Heart left ventricle (tissue), 16 donors: Measurements from ENCODE around the gene KCNG2. TPM values are rescaled to one million over a fixed set of nuclear protein-coding genes. Genes with fewer than 3 reads are reported as not detected.

Source experiments
- ATAC-seq, 4 donors: fragments of 200-7000 bp; cut with Tn5 transposase; one replicate each; pipeline ENCODE4 v1.9.1; 2020 to 2022; ENCODE audit warnings: moderate library complexity in 4 of 4, mild to moderate bottlenecking in 3 of 4, moderate number of reproducible peaks in 1 of 4
- DNase-seq, 5 donors: peaks; one replicate each; pipeline ENCODE4 v3.0.0-alpha.2; 2020
- H3K27ac ChIP-seq, 12 donors: fragments of 200-600 bp; sonication (generic) in 4 of 12; one replicate each; pipeline versions ENCODE4 v1.5.0 to v1.8.0; 2016 to 2022; ENCODE audit warnings: mild to moderate bottlenecking in 2 of 12
- H3K27me3 ChIP-seq, 9 donors: fragments of 200-600 bp; sonication (generic) in 2 of 9; one replicate each; pipeline versions ENCODE4 v1.5.1 to v1.8.0; 2016 to 2022; ENCODE audit warnings: mild to moderate bottlenecking in 3 of 9
- H3K36me3 ChIP-seq, 9 donors: fragments of 200-600 bp; sonication (generic) in 2 of 9; one replicate each; pipeline versions ENCODE4 v1.5.0 to v1.8.0; 2018 to 2022; ENCODE audit warnings: mild to moderate bottlenecking in 2 of 9
- H3K4me1 ChIP-seq, 12 donors: fragments of 200-600 bp; sonication (generic) in 4 of 12; one replicate each; pipeline versions ENCODE4 v1.5.0 to v1.8.0; 2016 to 2022; ENCODE audit warnings: mild to moderate bottlenecking in 3 of 12
- H3K4me3 ChIP-seq, 12 donors: fragments of 200-600 bp; sonication (generic) in 4 of 12; one replicate each; pipeline versions ENCODE4 v1.5.0 to v1.8.0; 2017 to 2022; ENCODE audit warnings: mild to moderate bottlenecking in 9 of 12, moderate library complexity in 4 of 12
- H3K9me3 ChIP-seq, 12 donors: fragments of 200-600 bp; sonication (generic) in 4 of 12; one replicate each; pipeline versions ENCODE4 v1.5.0 to v1.8.0; 2016 to 2022; ENCODE audit warnings: mild to moderate bottlenecking in 1 of 12
- POLR2A ChIP-seq, 2 donors: fragments of 450-650 bp; IDR thresholded peaks; one replicate each; pipeline ENCODE4 v1.6.1; 2017; ENCODE audit warnings: antibody characterized with exemption in 2 of 2, mild to moderate bottlenecking in 2 of 2, moderate library complexity in 2 of 2
- WGBS, 4 donors: extraction: QIAGEN DNeasy Blood & Tissue Kit in 2 of 4; methylation state at CpG; one replicate each; pipeline versions ENCODE4 v1.1.5 to v1.1.7; 2013 to 2018; 5-methylcytosine and 5-hydroxymethylcytosine counted together
- intact Hi-C, 10 donors: fragments of 100-400 bp; cut with DNase I; formaldehyde crosslinking; loops; one replicate each; pipeline versions ENCODE4 v1.11.1 to v1.14.2; 2022
- polyA plus RNA-seq, 2 donors: library from polyadenylated mRNA; stranded (reverse); fragments of 200-250 nt; gene quantifications; one replicate each; pipeline ENCODE4 v1.2.3, GENCODE V29; 2013
- total RNA-seq, 9 donors: library from RNA; depleted of rRNA in 2 of 9; stranded (reverse); fragments of >200 nt in 2 of 9; fragmentation: NEBNext Ultra II Directional in 3 of 9; extraction: Animal tissue kit (Norgen Biotek cat#: 25700) in 3 of 9; gene quantifications; one replicate each; pipeline versions ENCODE4 v1.1.0 to v1.2.4, GENCODE V29; 2016 to 2023
- TF ChIP-seq, protein P1 (sequence below), 12 donors: fragments of 200-600 bp; sonication (generic) in 4 of 12; IDR thresholded peaks; one replicate each; pipeline versions ENCODE4 v1.5.0 to v1.8.0; 2018 to 2022; ENCODE audit warnings: antibody characterized with exemption in 12 of 12, mild to moderate bottlenecking in 5 of 12
- donor health status: ischemic (EF 13 %, LVEDD 7.1; RV severe dilation, severe dysfunction).
- donor health status: healthy with polysubstance abuse.
- donor health status: DM: no; HTN: yes; CAD: no.
- donor health status: DM: no; HTN: no; CAD: no.
- donor health status: ischemic (EF 25% LVEDD 6.9; RV normal size, moderate dysfunction).
- donor health status: ischemic (EF 25% LVEDD 5.7; RV mildly dilated, moderate dysfunction).
- donor health status: healthy.
- donor health status: DM: yes; HTN: yes; CAD: no.
- donor health status: ischemic (EF 35%, LVEDD 5.7; RV mildly dilated, moderate dysfunction).
- donor health status: nonischemic (EF 11% LVEDD 7.7; RV severe dilation, severe dysfunction).
- donor health status: DM: yes; HTN: yes; CAD: no.
- donor health status: PGD.
- donor health status: ischemic (EF 29% LVEDD 5.4; RV normal size, mild dysfunction).
- donor health status: nonischemic (EF 23%, LVEDD 6.1; RV moderate dilation, normal function).

The KCNG2 gene
- total and polyA plus RNA-seq, 11 donors: 0.07 to 1.5 (median 0.18) TPM; not detected in 8

DNA sequence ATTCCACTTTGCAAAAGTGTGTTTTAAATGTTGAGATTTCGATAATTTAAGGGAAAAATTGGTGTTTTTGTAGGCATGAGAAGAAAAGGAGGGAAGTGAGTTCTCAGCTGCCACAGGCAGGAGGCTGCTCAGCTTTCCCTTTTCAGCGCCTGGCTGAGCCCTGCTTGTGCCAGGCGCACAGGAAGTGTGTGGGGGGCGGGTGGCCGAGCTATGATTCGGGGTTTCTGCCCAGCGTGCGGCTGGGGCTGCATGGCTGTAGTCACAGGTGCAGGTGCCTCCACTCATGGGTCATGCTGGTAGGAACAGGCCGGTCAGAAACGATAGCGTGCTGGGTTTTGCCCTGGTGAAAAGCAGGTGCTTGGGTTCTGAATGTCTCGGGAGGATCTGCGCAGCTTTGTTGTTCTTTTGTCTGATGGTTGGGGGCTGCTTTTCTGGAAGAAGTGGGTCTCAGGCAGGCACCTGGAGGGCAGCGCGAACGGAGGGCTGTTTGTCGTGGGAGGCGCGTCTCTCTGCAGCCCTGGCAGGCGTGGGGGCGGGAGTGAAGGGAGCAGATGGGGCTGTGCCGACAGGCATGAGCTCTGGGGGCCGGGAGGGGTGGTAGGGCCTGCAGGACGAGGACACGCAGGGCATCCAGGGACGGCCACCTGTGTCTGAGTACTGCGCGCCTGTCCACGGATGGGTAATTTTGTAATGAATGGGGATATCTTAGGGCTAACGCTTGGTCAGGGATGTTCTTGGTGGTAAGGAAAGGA is 2.1 kb downstream of the KCNG2 start:
- peaks cover 5 to 26% (median 9%) of the 10 kb centered on the region in 12 donors for H3K4me1 ChIP-seq
- no peaks in the 10 kb centered on the region for H3K36me3 ChIP-seq
- no peak overlapping the region for H3K27ac ChIP-seq
- DNase-seq: peak in 1 of 5 donors; percentile 15
- 68 to 73% (median 70%) methylated on average over 30 of the region's 30 CpGs for WGBS, 4 donors
- intact Hi-C loops: loop anchor here in 1 of 10 donors (10.0 kb wide), 1 partner anchor 175 kb away; no protein-coding TSS in a partner anchor
- H3K4me3 ChIP-seq: peak overlapping the region in 1 of 12 donors; percentile 58
- peaks cover 23 to 53% (median 38%) of the 10 kb centered on the region in 9 donors for H3K27me3 ChIP-seq
- H3K9me3 ChIP-seq: no peaks in the 10 kb centered on the region
- ATAC-seq: no peak
- TF ChIP-seq POLR2A (IDR thresholded peaks at IDR 0.05): no peak
- TF ChIP-seq, protein P1, sequence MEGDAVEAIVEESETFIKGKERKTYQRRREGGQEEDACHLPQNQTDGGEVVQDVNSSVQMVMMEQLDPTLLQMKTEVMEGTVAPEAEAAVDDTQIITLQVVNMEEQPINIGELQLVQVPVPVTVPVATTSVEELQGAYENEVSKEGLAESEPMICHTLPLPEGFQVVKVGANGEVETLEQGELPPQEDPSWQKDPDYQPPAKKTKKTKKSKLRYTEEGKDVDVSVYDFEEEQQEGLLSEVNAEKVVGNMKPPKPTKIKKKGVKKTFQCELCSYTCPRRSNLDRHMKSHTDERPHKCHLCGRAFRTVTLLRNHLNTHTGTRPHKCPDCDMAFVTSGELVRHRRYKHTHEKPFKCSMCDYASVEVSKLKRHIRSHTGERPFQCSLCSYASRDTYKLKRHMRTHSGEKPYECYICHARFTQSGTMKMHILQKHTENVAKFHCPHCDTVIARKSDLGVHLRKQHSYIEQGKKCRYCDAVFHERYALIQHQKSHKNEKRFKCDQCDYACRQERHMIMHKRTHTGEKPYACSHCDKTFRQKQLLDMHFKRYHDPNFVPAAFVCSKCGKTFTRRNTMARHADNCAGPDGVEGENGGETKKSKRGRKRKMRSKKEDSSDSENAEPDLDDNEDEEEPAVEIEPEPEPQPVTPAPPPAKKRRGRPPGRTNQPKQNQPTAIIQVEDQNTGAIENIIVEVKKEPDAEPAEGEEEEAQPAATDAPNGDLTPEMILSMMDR (IDR thresholded peaks at IDR 0.05): no peak

DNA sequence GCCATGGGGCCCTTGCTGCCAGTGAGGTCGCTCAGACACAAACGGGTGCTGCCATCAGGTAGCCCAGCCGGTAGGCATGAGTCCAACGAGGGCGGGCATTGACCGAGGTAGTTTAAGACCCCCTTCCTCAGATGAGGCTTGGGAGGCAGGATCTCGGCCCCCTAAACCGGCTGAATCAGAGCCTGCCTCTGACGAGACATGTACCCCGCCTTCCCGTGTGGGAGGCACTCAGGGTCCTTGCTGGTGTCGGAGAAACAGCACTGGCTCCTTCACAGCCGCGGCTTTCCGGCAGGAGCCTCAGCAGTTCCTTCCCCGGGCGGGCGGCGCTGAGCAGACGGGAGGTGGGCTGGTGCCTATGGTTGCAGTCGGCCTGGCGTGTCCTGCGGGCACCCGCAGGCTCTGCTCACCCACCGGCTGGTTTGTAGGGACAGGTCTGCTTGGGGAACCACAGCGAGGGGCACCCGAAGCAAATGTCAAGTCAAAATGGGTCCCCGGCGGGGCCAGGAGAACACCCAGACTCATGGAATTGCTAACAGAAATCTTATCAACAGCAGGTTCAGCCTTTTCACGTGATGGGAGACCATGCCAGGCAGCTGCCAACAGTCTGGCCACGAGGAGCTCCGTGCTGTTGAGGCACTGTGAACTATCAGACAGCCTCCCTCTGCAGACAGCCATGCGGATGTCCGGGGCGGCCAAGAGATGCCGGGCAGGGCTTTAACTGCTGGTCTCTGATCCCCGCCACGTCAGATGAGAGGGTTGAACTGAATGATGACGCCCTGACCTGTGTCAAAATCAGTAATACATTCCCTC is 2.8 kb downstream of the KCNG2 start:
- Histone ChIP-seq H3K36me3 (no peaks in the 10 kb centered on the region), H3K27me3 (peaks cover 23 to 53% (median 38%) of the 10 kb centered on the region in 9 donors), H3K27ac (no peak overlapping the region), H3K4me1 (peaks cover 5 to 26% (median 9%) of the 10 kb centered on the region in 12 donors), H3K4me3 (no peak overlapping the region), H3K9me3 (no peaks in the 10 kb centered on the region)
- no peak for TF ChIP-seq POLR2A (IDR thresholded peaks at IDR 0.05)
- TF ChIP-seq, protein P1 (IDR thresholded peaks at IDR 0.05): no peak
- peak in 2 of 5 donors; percentile 19 to 57 for DNase-seq
- no peak for ATAC-seq
- intact Hi-C loops: no loop called here
- WGBS, 4 donors: 80 to 89% (median 87%) methylated on average over 25 to 39 of the region's 39 CpGs

DNA sequence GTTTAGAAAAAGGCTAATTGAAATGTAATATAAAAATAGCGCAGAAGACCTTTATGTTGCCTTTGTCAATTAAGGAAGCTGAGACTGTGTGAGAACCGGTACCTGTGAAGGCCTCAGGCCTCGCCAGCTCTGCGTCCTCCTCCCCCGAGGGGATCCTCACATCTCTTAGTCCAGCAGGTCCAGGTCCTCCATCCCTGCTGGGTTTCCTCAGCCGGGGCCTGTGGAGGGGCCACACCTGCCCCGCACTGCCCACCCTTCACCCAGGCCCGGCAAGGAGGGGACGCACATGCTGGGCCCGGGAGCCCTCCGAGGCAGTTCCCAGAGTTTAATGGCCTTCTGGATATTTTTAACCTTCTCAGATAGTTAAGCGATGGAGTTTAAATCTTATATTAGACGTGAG is 3.5 kb downstream of the KCNG2 start:
- peaks cover 23 to 53% (median 38%) of the 10 kb centered on the region in 9 donors for H3K27me3 ChIP-seq
- WGBS, 4 donors: 88 to 90% (median 89%) methylated on average over 13 of the region's 13 CpGs
- intact Hi-C loops: no loop called here
- no peak overlapping the region for H3K27ac ChIP-seq
- no peak overlapping the region for H3K4me3 ChIP-seq
- H3K9me3 ChIP-seq: no peaks in the 10 kb centered on the region
- ATAC-seq: no peak
- peak in 1 of 5 donors; percentile 3 for DNase-seq
- no peak for TF ChIP-seq POLR2A (IDR thresholded peaks at IDR 0.05)
- TF ChIP-seq, protein P1 (IDR thresholded peaks at IDR 0.05): no peak
- H3K36me3 ChIP-seq: no peaks in the 10 kb centered on the region
- peaks cover 5 to 26% (median 9%) of the 10 kb centered on the region in 12 donors for H3K4me1 ChIP-seq

DNA sequence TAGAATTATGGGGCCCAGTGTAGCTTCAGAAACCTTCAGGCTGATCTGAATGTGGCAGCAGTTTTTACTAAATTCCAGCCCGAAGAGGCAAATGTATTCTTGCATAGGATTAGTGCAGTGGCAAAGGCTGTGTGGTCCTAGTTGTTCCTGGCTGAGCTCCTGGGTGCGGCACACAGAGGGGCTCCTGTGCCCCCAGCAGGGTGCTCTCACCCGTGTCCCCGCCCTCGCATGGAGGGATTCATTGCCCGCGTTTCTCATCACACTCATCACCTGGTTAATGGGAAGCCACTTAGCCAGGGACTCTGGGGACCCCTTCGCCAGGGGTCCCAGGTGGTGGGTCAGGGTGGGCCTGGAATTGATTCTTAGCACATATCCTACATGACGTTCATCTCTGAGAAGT is 3.9 kb downstream of the KCNG2 start:
- peaks cover 23 to 52% (median 36%) of the 10 kb centered on the region in 9 donors for H3K27me3 ChIP-seq
- H3K4me1 ChIP-seq: peaks cover 5 to 26% (median 9%) of the 10 kb centered on the region in 12 donors
- no peak for TF ChIP-seq POLR2A (IDR thresholded peaks at IDR 0.05)
- TF ChIP-seq, protein P1 (IDR thresholded peaks at IDR 0.05): no peak
- 86 to 88% (median 86%) methylated on average over 9 of the region's 9 CpGs for WGBS, 4 donors
- no peaks in the 10 kb centered on the region for H3K9me3 ChIP-seq
- peak in 1 of 5 donors; percentile 3 for DNase-seq
- ATAC-seq: no peak
- no peaks in the 10 kb centered on the region for H3K36me3 ChIP-seq
- intact Hi-C loops: no loop called here
- no peak overlapping the region for H3K27ac ChIP-seq
- no peak overlapping the region for H3K4me3 ChIP-seq
